CD4-positive, alpha-beta T cell (primary cell): Measurements from ENCODE around the gene PAPOLA. TPM values are rescaled to one million over a fixed set of nuclear protein-coding genes. Genes with fewer than 3 reads are reported as not detected.

ENCODE experiments used
- ATAC-seq: fragments of 200-7000 bp; cut with Tn5 transposase; one replicate; pipeline ENCODE4 v1.10.0; 2022; ENCODE audit warnings: mild to moderate bottlenecking; ENCODE audit not compliant: poor library complexity
- CTCF ChIA-PET: fragments of 350-600 bp; sonication (Branson Sonifier 250); formaldehyde crosslinking; loops from one replicate; lab custom pipeline; 2021; ENCODE audit warnings: antibody characterized with exemption, inconsistent platforms; lab: Charles Lee
- POLR2A ChIA-PET: fragments of 350-600 bp; sonication (Branson Sonifier 250); formaldehyde crosslinking; loops from one replicate; lab custom pipeline; 2021; ENCODE audit warnings: antibody characterized with exemption, inconsistent platforms; lab: Charles Lee
- DNase-seq, 14 experiments: peaks; one replicate each; pipeline ENCODE4 v3.0.0-alpha.2; 2013 to 2020; ENCODE audit warnings: mixed read lengths in 2 of 14
- H3K27ac ChIP-seq, 2 donors: one replicate each; pipeline versions ENCODE4 v1.5.1 to v1.7.0; 2013; ENCODE audit warnings: low read length in 2 of 2, low read depth in 1 of 2, mild to moderate bottlenecking in 1 of 2
- H3K27me3 ChIP-seq, 2 experiments: 1 replicate in 1 of 2; 2 replicates in 1 of 2; pipeline versions ENCODE4 v1.6.1 to v1.7.0; 2013; ENCODE audit warnings: low read length in 2 of 2, control low read depth in 1 of 2, mild to moderate bottlenecking in 1 of 2, moderate library complexity in 1 of 2; ENCODE audit not compliant: insufficient read depth in 2 of 2, control insufficient read depth in 1 of 2
- H3K36me3 ChIP-seq: one replicate; pipeline ENCODE4 v1.6.1; 2013; ENCODE audit warnings: low read length, control low read depth; ENCODE audit not compliant: insufficient read depth
- H3K4me1 ChIP-seq: one replicate; pipeline ENCODE4 v1.6.1; 2013; ENCODE audit warnings: low read length, control low read depth; ENCODE audit not compliant: insufficient read depth
- H3K4me3 ChIP-seq: one replicate; pipeline ENCODE4 v1.5.1; 2013; ENCODE audit warnings: mild to moderate bottlenecking, low read length, moderate library complexity
- H3K9me3 ChIP-seq, 2 experiments: 1 replicate in 1 of 2; 2 replicates in 1 of 2; pipeline versions ENCODE4 v1.6.1 to v1.7.0; 2013; ENCODE audit warnings: low read length in 2 of 2, mild to moderate bottlenecking in 2 of 2, control low read depth in 1 of 2, moderate library complexity in 1 of 2; ENCODE audit not compliant: control insufficient read depth in 1 of 2, insufficient read depth in 1 of 2
- H3K27ac Mint-ChIP-seq: one replicate; pipeline ENCODE4 v1.8.0; 2020; ENCODE audit warnings: mixed read lengths
- H3K27me3 Mint-ChIP-seq: one replicate; pipeline ENCODE4 v1.8.0; 2021; ENCODE audit warnings: mixed read lengths
- H3K36me3 Mint-ChIP-seq: one replicate; pipeline ENCODE4 v1.8.0; 2021; ENCODE audit warnings: low read depth, mixed read lengths
- H3K4me1 Mint-ChIP-seq: one replicate; pipeline ENCODE4 v1.8.0; 2021; ENCODE audit warnings: low read depth, mixed read lengths
- H3K4me3 Mint-ChIP-seq: one replicate; pipeline ENCODE4 v1.8.0; 2020; ENCODE audit warnings: mild to moderate bottlenecking, mixed read lengths
- H3K9me3 Mint-ChIP-seq: one replicate; pipeline ENCODE4 v1.8.0; 2020; ENCODE audit warnings: mixed read lengths
- intact Hi-C, 2 experiments: fragments of 100-400 bp; cut with DNase I in 1 of 2; cut with micrococcal nuclease in 1 of 2; formaldehyde crosslinking; loops; one replicate each; pipeline versions ENCODE4 v1.15.1 to v1.9.0; 2023 to 2025; cut with DNase I, micrococcal nuclease
- total RNA-seq, 174 experiments: library from RNA in 2 of 174; stranded (reverse) in 2 of 174; gene quantifications; one replicate each; pipeline ENCODE4 v1.2.3 and lab custom pipeline; 2021 to 2026
- TF ChIP-seq, protein P1 (sequence below): fragments of 200-600 bp; IDR thresholded peaks from one replicate; pipeline ENCODE4 v1.8.0; 2022; ENCODE audit warnings: antibody characterized with exemption, mild to moderate bottlenecking

The PAPOLA gene
- total RNA-seq, 2 experiments from 2014 or later: 140 to 148 TPM

DNA sequence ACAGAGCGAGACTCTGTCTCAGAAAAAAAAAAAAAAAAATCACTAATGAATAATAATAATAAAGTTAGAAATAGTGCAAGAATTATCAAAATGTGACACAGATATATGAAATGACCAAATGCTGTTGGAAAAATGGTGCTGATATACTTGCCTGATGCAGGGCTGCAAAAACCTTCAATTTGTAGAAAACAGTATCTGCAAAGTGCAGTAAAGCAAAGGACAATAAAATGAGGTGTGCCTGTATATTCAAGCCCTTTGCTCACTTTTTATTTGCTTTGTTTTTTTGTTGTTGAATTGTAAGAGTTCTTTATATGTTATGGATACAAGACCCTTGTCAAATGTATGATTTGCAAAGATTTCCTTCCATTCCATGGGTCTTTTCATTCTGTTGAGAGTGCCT lies 9.0 kb upstream of the PAPOLA start:
- POLR2A ChIA-PET: no interaction called here
- Histone ChIP-seq H3K4me1 (no peaks in the 10 kb centered on the region), H3K9me3 (no peaks in the 10 kb centered on the region), H3K36me3 (no peaks in the 10 kb centered on the region), H3K27me3 (peaks cover 0 to 3% of the 10 kb centered on the region in 2 experiments), H3K27ac (no peak overlapping the region), H3K4me3 (no peak overlapping the region)
- DNase-seq: no peak
- no peaks in the 10 kb centered on the region for H3K9me3 Mint-ChIP-seq
- H3K27me3 Mint-ChIP-seq: peaks cover 39% of the 10 kb centered on the region
- CTCF ChIA-PET: no interaction called here
- peaks cover 7% of the 10 kb centered on the region for H3K4me1 Mint-ChIP-seq
- TF ChIP-seq, protein P1, sequence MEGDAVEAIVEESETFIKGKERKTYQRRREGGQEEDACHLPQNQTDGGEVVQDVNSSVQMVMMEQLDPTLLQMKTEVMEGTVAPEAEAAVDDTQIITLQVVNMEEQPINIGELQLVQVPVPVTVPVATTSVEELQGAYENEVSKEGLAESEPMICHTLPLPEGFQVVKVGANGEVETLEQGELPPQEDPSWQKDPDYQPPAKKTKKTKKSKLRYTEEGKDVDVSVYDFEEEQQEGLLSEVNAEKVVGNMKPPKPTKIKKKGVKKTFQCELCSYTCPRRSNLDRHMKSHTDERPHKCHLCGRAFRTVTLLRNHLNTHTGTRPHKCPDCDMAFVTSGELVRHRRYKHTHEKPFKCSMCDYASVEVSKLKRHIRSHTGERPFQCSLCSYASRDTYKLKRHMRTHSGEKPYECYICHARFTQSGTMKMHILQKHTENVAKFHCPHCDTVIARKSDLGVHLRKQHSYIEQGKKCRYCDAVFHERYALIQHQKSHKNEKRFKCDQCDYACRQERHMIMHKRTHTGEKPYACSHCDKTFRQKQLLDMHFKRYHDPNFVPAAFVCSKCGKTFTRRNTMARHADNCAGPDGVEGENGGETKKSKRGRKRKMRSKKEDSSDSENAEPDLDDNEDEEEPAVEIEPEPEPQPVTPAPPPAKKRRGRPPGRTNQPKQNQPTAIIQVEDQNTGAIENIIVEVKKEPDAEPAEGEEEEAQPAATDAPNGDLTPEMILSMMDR: no peak
- ATAC-seq: no peak
- no peaks in the 10 kb centered on the region for H3K36me3 Mint-ChIP-seq
- no peak overlapping the region for H3K27ac Mint-ChIP-seq
- no peak overlapping the region for H3K4me3 Mint-ChIP-seq
- intact Hi-C loops: no loop called here

DNA sequence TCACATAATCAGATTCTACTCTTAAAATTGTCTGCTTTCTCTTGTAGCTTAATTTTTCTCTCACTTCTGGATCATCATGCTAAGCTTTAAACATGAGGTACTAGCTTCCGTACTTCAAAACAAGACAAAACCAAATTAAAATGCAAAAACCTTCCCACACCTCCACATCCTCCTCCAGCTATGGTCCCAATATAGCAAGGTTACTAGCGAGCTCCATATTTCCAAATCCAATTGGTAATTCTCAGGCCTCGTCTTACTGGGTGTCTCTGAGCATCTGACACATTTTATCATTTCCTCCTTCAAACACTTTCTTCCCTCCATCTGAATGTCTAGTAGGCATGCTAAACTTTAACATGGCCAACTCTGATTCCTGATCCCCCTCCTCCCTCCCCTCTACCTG lies 7.9 kb upstream of the PAPOLA start:
- Histone ChIP-seq H3K27me3 (peaks cover 0 to 3% of the 10 kb centered on the region in 2 experiments), H3K4me3 (no peak overlapping the region), H3K27ac (no peak overlapping the region), H3K36me3 (no peaks in the 10 kb centered on the region), H3K9me3 (no peaks in the 10 kb centered on the region), H3K4me1 (no peaks in the 10 kb centered on the region)
- intact Hi-C loops: no loop called here
- ChIA-PET CTCF (no interaction called here), POLR2A (no interaction called here)
- TF ChIP-seq, protein P1: no peak
- peaks cover 39% of the 10 kb centered on the region for H3K27me3 Mint-ChIP-seq
- H3K4me1 Mint-ChIP-seq: peaks cover 7% of the 10 kb centered on the region
- ATAC-seq (no peak), DNase-seq (no peak)
- no peaks in the 10 kb centered on the region for H3K9me3 Mint-ChIP-seq
- H3K27ac Mint-ChIP-seq: no peak overlapping the region
- H3K36me3 Mint-ChIP-seq: no peaks in the 10 kb centered on the region
- H3K4me3 Mint-ChIP-seq: no peak overlapping the region

DNA sequence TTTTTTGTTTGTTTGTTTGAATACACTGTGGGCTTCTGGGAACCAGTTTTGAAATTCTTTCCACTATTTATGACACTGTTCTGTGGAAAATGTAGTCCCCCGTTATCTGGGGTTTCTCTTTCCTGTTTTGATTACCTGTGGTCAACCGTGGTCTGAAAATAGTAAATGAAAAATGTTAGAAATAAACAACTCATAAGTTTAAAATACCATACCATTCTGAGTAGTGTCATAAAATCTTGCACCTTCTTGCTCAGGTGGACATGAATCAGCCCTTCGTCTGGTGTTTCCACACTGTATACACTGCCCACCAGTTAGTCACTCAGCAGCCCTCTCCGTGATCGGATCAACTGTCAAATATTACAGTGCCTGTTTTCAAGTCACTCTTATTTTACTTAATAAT lies 5.1 kb upstream of the PAPOLA start:
- intact Hi-C loops: no loop called here
- Mint-ChIP-seq H3K27me3 (peaks cover 30% of the 10 kb centered on the region), H3K4me1 (peaks cover 16% of the 10 kb centered on the region), H3K27ac (no peak overlapping the region), H3K9me3 (no peaks in the 10 kb centered on the region), H3K36me3 (peaks cover 7% of the 10 kb centered on the region), H3K4me3 (no peak overlapping the region)
- peaks cover 14% of the 10 kb centered on the region for H3K4me1 ChIP-seq
- H3K9me3 ChIP-seq: no peaks in the 10 kb centered on the region
- H3K4me3 ChIP-seq: no peak overlapping the region
- ChIA-PET CTCF (no interaction called here), POLR2A (no interaction called here)
- no peaks in the 10 kb centered on the region for H3K36me3 ChIP-seq
- H3K27me3 ChIP-seq: no peaks in the 10 kb centered on the region
- H3K27ac ChIP-seq: no peak overlapping the region
- TF ChIP-seq, protein P1: no peak
- ATAC-seq (no peak), DNase-seq (no peak)
